H1 (cell line): ENCODE data around the gene UMODL1. TPM values are rescaled to one million over a fixed set of nuclear protein-coding genes. Genes with fewer than 3 reads are reported as not detected.

Experiments used
- CTCF ChIA-PET: fragments of 300-600 bp; sonication (Branson Sonifier 250); formaldehyde crosslinking; loops from one replicate; lab custom pipeline; 2021; ENCODE audit not compliant: partially characterized antibody; lab: Charles Lee
- POLR2A ChIA-PET: fragments of 300-600 bp; sonication (Branson Sonifier 250); formaldehyde crosslinking; loops from one replicate; lab custom pipeline; 2021; ENCODE audit warnings: inconsistent platforms; ENCODE audit not compliant: partially characterized antibody; lab: Charles Lee
- DNase-seq, 2 experiments: peaks; one replicate each; pipeline versions ENCODE4 v3.0.0 to v3.0.0-alpha.2; 2010 to 2022; ENCODE audit warnings: low spot score in 2 of 2, low read depth in 1 of 2, mixed read lengths in 1 of 2
- FAIRE-seq: peaks from 2 replicates; lab custom pipeline; 2011; peaks lifted over from hg19 to GRCh38; lab: Jason Lieb, UNC
- H2AFZ ChIP-seq: 2 replicates; pipeline ENCODE4 v1.8.1; 2012; ENCODE audit warnings: low read length, inconsistent platforms
- H2AK5ac ChIP-seq: 2 replicates; pipeline ENCODE4 v1.6.1; 2013; ENCODE audit warnings: low read depth, low read length
- H2BK120ac ChIP-seq: replicated peaks from 2 replicates; pipeline ENCODE3; 2013; ENCODE audit warnings: low read depth, low read length, inconsistent platforms
- H2BK12ac ChIP-seq: 2 replicates; pipeline ENCODE4 v1.6.1; 2013; ENCODE audit warnings: low read depth, low read length
- H2BK15ac ChIP-seq: 2 replicates; pipeline ENCODE4 v1.6.1; 2013; ENCODE audit warnings: low read length
- H2BK20ac ChIP-seq: 2 replicates; pipeline ENCODE4 v1.6.1; 2013; ENCODE audit warnings: low read length
- H2BK5ac ChIP-seq: 2 replicates; pipeline ENCODE4 v1.6.1; 2013; ENCODE audit warnings: low read depth, low read length
- H3K14ac ChIP-seq: 2 replicates; pipeline ENCODE4 v1.6.1; 2013; ENCODE audit warnings: inconsistent platforms; ENCODE audit not compliant: insufficient read length
- H3K18ac ChIP-seq: 2 replicates; pipeline ENCODE4 v1.6.1; 2013; ENCODE audit warnings: low read length; ENCODE audit errors: extremely low read depth
- H3K23ac ChIP-seq: 2 replicates; pipeline ENCODE4 v1.6.1; 2013; ENCODE audit warnings: inconsistent platforms; ENCODE audit not compliant: insufficient read length
- H3K23me2 ChIP-seq: 2 replicates; pipeline ENCODE4 v1.6.1; 2013; ENCODE audit warnings: low read depth, low read length
- H3K27ac ChIP-seq: 2 replicates; pipeline ENCODE4 v1.6.1; 2011; ENCODE audit warnings: low read depth, low read length, inconsistent platforms
- H3K27me3 ChIP-seq, 4 experiments: replicated peaks in 1 of 4; 1 replicate in 1 of 4; 2 replicates in 3 of 4; pipeline versions ENCODE4 v1.6.1 to v1.8.1; 2011 to 2013; ENCODE audit warnings: low read length in 3 of 4, mild to moderate bottlenecking in 3 of 4, inconsistent platforms in 2 of 4, mixed read lengths in 2 of 4, moderate library complexity in 1 of 4; ENCODE audit not compliant: control insufficient read depth in 3 of 4, insufficient read depth in 3 of 4; ENCODE audit errors: extremely low read depth in 1 of 4
- H3K36me3 ChIP-seq, 4 experiments: 2 replicates each; pipeline versions ENCODE4 v1.6.1 to v1.8.1; 2011 to 2013; ENCODE audit warnings: mild to moderate bottlenecking in 4 of 4, low read length in 3 of 4, moderate library complexity in 2 of 4, control low read depth in 1 of 4, inconsistent platforms in 1 of 4; ENCODE audit not compliant: insufficient read depth in 4 of 4, control insufficient read depth in 2 of 4
- H3K4ac ChIP-seq: replicated peaks from 2 replicates; pipeline ENCODE3; 2013; ENCODE audit warnings: low read length, low read depth, mixed read lengths, inconsistent platforms; ENCODE audit not compliant: insufficient read length
- H3K4me1 ChIP-seq, 4 experiments: replicated peaks in 1 of 4; 1 replicate in 1 of 4; 2 replicates in 3 of 4; pipeline versions ENCODE4 v1.6.1 to v1.8.1; 2011 to 2013; ENCODE audit warnings: low read length in 3 of 4, inconsistent platforms in 2 of 4, mixed read lengths in 1 of 4; ENCODE audit not compliant: insufficient read depth in 4 of 4, control insufficient read depth in 3 of 4
- H3K4me2 ChIP-seq, 2 experiments: 2 replicates each; pipeline versions ENCODE4 v1.6.1 to v1.8.1; 2011 to 2013; ENCODE audit warnings: low read depth in 2 of 2, low read length in 2 of 2, control low read depth in 1 of 2, inconsistent platforms in 1 of 2, mild to moderate bottlenecking in 1 of 2; ENCODE audit not compliant: insufficient read depth in 1 of 2
- H3K4me3 ChIP-seq, 4 experiments: fragments of 200-600, 300-600 bp in 1 of 4; sonication (generic), shearing (Covaris generic), sonication (Bioruptor Twin) in 1 of 4; 2 replicates each; pipeline versions ENCODE4 v1.5.1 to v1.8.1; 2011 to 2016; ENCODE audit warnings: low read length in 4 of 4, low read depth in 3 of 4, control low read depth in 2 of 4, inconsistent platforms in 2 of 4, mild to moderate bottlenecking in 2 of 4, mixed read lengths in 1 of 4, moderate library complexity in 1 of 4; ENCODE audit not compliant: insufficient read depth in 2 of 4; ENCODE audit errors: extremely low read depth in 1 of 4
- H3K56ac ChIP-seq: replicated peaks from 2 replicates; pipeline ENCODE3; 2013; ENCODE audit warnings: low read depth, mild to moderate bottlenecking, mixed read lengths, low read length, inconsistent platforms; ENCODE audit not compliant: insufficient read length
- H3K79me1 ChIP-seq: 2 replicates; pipeline ENCODE4 v1.6.1; 2013; ENCODE audit warnings: low read depth, low read length, control low read depth
- H3K79me2 ChIP-seq, 2 experiments: 2 replicates each; pipeline versions ENCODE4 v1.6.1 to v1.8.1; 2012 to 2013; ENCODE audit warnings: low read length in 2 of 2, mild to moderate bottlenecking in 2 of 2, inconsistent platforms in 1 of 2; ENCODE audit not compliant: insufficient read depth in 2 of 2, control insufficient read depth in 1 of 2
- H3K9ac ChIP-seq, 4 experiments: replicated peaks in 1 of 4; 1 replicate in 1 of 4; 2 replicates in 3 of 4; pipeline versions ENCODE4 v1.6.1 to v1.8.1; 2011 to 2013; ENCODE audit warnings: low read depth in 3 of 4, low read length in 3 of 4, control low read depth in 2 of 4, mild to moderate bottlenecking in 2 of 4, moderate library complexity in 2 of 4, inconsistent platforms in 1 of 4; ENCODE audit errors: extremely low read depth in 1 of 4
- H3K9me3 ChIP-seq, 2 experiments: 2 replicates each; pipeline versions ENCODE4 v1.6.1 to v1.8.1; 2012 to 2013; ENCODE audit warnings: mild to moderate bottlenecking in 2 of 2, moderate library complexity in 2 of 2, control low read depth in 1 of 2, inconsistent platforms in 1 of 2, low read depth in 1 of 2, low read length in 1 of 2, mixed read lengths in 1 of 2; ENCODE audit not compliant: insufficient read depth in 2 of 2
- H4K20me1 ChIP-seq, 2 experiments: replicated peaks in 1 of 2; 2 replicates each; pipeline versions ENCODE3 to v1.8.1; 2011 to 2013; ENCODE audit warnings: inconsistent platforms in 2 of 2, low read length in 2 of 2, mild to moderate bottlenecking in 1 of 2; ENCODE audit not compliant: insufficient read depth in 2 of 2, control insufficient read depth in 1 of 2
- H4K5ac ChIP-seq: 2 replicates; pipeline ENCODE4 v1.6.1; 2013; ENCODE audit warnings: low read length, low read depth, mixed read lengths, inconsistent platforms; ENCODE audit not compliant: insufficient read length
- H4K8ac ChIP-seq: 2 replicates; pipeline ENCODE4 v1.8.0; 2013; ENCODE audit warnings: mild to moderate bottlenecking, moderate library complexity, low read length, inconsistent platforms; ENCODE audit not compliant: insufficient read depth; ENCODE audit errors: extremely low read depth
- H4K91ac ChIP-seq: replicated peaks from 2 replicates; pipeline ENCODE3; 2013; ENCODE audit warnings: low read length, mixed read lengths, inconsistent platforms; ENCODE audit not compliant: insufficient read length
- BACH1 ChIP-seq: IDR thresholded peaks from 2 replicates; pipeline ENCODE4 v1.6.1; 2012; ENCODE audit warnings: low read length, improper control_type of control experiment
- CHD2 ChIP-seq: IDR thresholded peaks from 2 replicates; pipeline ENCODE4 v1.6.1; 2012; ENCODE audit warnings: low read length, improper control_type of control experiment
- CREB1 ChIP-seq: IDR thresholded peaks from 2 replicates; pipeline ENCODE4 v1.6.1; 2012; ENCODE audit warnings: inconsistent platforms
- HDAC2 ChIP-seq, 2 experiments: fragments of 300-600 bp in 1 of 2; sonication (generic) in 1 of 2; IDR thresholded peaks; 2 replicates each; pipeline ENCODE4 v1.6.1; 2011 to 2012; ENCODE audit warnings: low read depth in 2 of 2, low read length in 2 of 2, mild to moderate bottlenecking in 2 of 2, moderate library complexity in 2 of 2, borderline replicate concordance in 1 of 2, inconsistent platforms in 1 of 2
- MAFK ChIP-seq: IDR thresholded peaks from 2 replicates; pipeline ENCODE4 v1.6.1; 2012; ENCODE audit warnings: low read depth, mild to moderate bottlenecking, improper control_type of control experiment, low read length
- MAX ChIP-seq: IDR thresholded peaks from 2 replicates; pipeline ENCODE4 v1.6.1; 2012; ENCODE audit warnings: inconsistent platforms
- POU5F1 ChIP-seq: IDR thresholded peaks from 2 replicates; pipeline ENCODE4 v1.6.1; 2011; ENCODE audit warnings: low read depth, mild to moderate bottlenecking, low read length, moderate library complexity
- SAP30 ChIP-seq: fragments of 300-600 bp; sonication (generic); IDR thresholded peaks from 2 replicates; pipeline ENCODE4 v1.7.1; 2012; ENCODE audit warnings: low read length, moderate library complexity, mild to moderate bottlenecking, inconsistent platforms; ENCODE audit not compliant: insufficient read depth, insufficient replicate concordance
- SIX5 ChIP-seq: IDR thresholded peaks from 2 replicates; pipeline ENCODE4 v1.6.1; 2011; ENCODE audit warnings: mild to moderate bottlenecking, low read depth, low read length
- SUZ12 ChIP-seq: fragments of 200-600 bp; sonication (generic); IDR thresholded peaks from 2 replicates; pipeline ENCODE4 v1.6.1; 2012; ENCODE audit warnings: mild to moderate bottlenecking, inconsistent platforms, low read length, moderate library complexity, mixed read lengths
- TBP ChIP-seq: IDR thresholded peaks from 2 replicates; pipeline ENCODE4 v1.6.1; 2011; ENCODE audit warnings: low read depth, low read length, improper control_type of control experiment
- TCF12 ChIP-seq: IDR thresholded peaks from 2 replicates; pipeline ENCODE4 v1.6.1; 2011; ENCODE audit warnings: low read depth, mild to moderate bottlenecking, low read length
- USF2 ChIP-seq: IDR thresholded peaks from 2 replicates; pipeline ENCODE4 v1.6.1; 2011; ENCODE audit warnings: low read length, improper control_type of control experiment
- ZNF274 ChIP-seq: IDR thresholded peaks from 2 replicates; pipeline ENCODE4 v1.7.0; 2012; ENCODE audit warnings: low read length, borderline replicate concordance; ENCODE audit errors: extremely low read depth
- WGBS, 2 experiments: shearing (Covaris generic) in 1 of 2; methylation state at CpG; one replicate each; pipeline versions ENCODE4 v1.1.6 to v1.1.7; 2013 to 2015; ENCODE audit warnings: low lambda C conversion rate in 2 of 2, mixed read lengths in 2 of 2, inconsistent platforms in 1 of 2, low coverage in 1 of 2, missing lambda C conversion rate in 1 of 2; ENCODE audit not compliant: insufficient replicate concordance in 2 of 2, insufficient coverage in 1 of 2, insufficient read length in 1 of 2; ENCODE audit errors: extremely low coverage in 1 of 2, missing lambda C conversion rate in 1 of 2; 5-methylcytosine and 5-hydroxymethylcytosine counted together
- polyA plus RNA-seq, 7 experiments: library from polyadenylated mRNA; depleted of rRNA in 3 of 7; stranded (reverse) in 5 of 7; unstranded in 2 of 7; fragments of >200 nt in 5 of 7; fragments of 200-250 nt in 2 of 7; gene quantifications; 1 replicate in 5 of 7; 2 replicates in 1 of 7; 4 replicates in 1 of 7; pipeline versions ENCODE4 v1.2.1 to v1.2.3, GENCODE V29; 2011 to 2013; ENCODE audit warnings: missing spikeins in 2 of 7, mixed read lengths in 2 of 7
- total RNA-seq: library from RNA; stranded (reverse); fragmentation: NEBNext Ultra II Directional; extraction: Animal tissue kit (Norgen Biotek cat#: 25700); gene quantifications from 2 replicates; pipeline ENCODE4 v1.2.1, GENCODE V29; 2021

UMODL1 gene
- total and polyA plus RNA-seq, 2 of the 8 experiments (the other 6 are each of a cell fraction or from before 2014, with no cell fraction given): not detected

- H2AK5ac ChIP-seq: no peak overlapping the region
- H2BK20ac ChIP-seq: no peak overlapping the region
- DNase-seq (no peak), FAIRE-seq (no peak)
- no peak overlapping the region for H4K8ac ChIP-seq
- no peak overlapping the region for H2BK12ac ChIP-seq
- no peaks in the 10 kb centered on the region for H4K20me1 ChIP-seq
- no peak overlapping the region for H2BK15ac ChIP-seq
- no peak overlapping the region for H3K18ac ChIP-seq
- H3K4me3 ChIP-seq: no peak overlapping the region
- no peak overlapping the region for H3K9ac ChIP-seq
- no peak overlapping the region for H3K4me2 ChIP-seq
- H3K27ac ChIP-seq: no peak overlapping the region
- no peak overlapping the region for H4K91ac ChIP-seq
- WGBS, 2 experiments: 88% methylated on average over 8 of the region's 8 CpGs; no CpG with 5 or more reads in 1 of the 2 experiments
- ChIA-PET POLR2A (interaction anchor here (1.9 kb wide), 1 partner anchor 13 kb away, joined by 4 read pairs; no protein-coding TSS in a partner anchor), CTCF (interaction anchor here (0.7 to 5.6 kb wide), 7 partner anchors 13 to 292 kb away, joined by 3 to 31 read pairs (median 5); no protein-coding TSS in a partner anchor)
- no peak overlapping the region for H2BK120ac ChIP-seq
- peaks cover 4% of the 10 kb centered on the region; the same call in 1 of the 2 replicates for H3K23me2 ChIP-seq
- no peak overlapping the region for H3K4ac ChIP-seq
- no peaks in the 10 kb centered on the region for H3K27me3 ChIP-seq
- no peak overlapping the region for H3K23ac ChIP-seq
- no peak overlapping the region for H4K5ac ChIP-seq
- H3K36me3 ChIP-seq: no peaks in the 10 kb centered on the region
- H3K79me1 ChIP-seq: no peaks in the 10 kb centered on the region
- H3K9me3 ChIP-seq: no peaks in the 10 kb centered on the region
- H3K56ac ChIP-seq: no peak overlapping the region
- H3K14ac ChIP-seq: no peak overlapping the region
- peaks cover 0 to 5% (median 2%) of the 10 kb centered on the region in 4 experiments; a peak in 5 of 7 replicates for H3K4me1 ChIP-seq
- no peak overlapping the region for H2AFZ ChIP-seq
- H3K79me2 ChIP-seq: no peaks in the 10 kb centered on the region
- no peak overlapping the region for H2BK5ac ChIP-seq
- TF ChIP-seq BACH1 (no peak), MAFK (no peak), ZNF274 (no peak), SIX5 (no peak), SUZ12 (no peak), CREB1 (no peak), USF2 (no peak), HDAC2 (IDR thresholded peaks at IDR 0.05; ENCODE audit: borderline replicate concordance in 1 of 2, low read depth in 2 of 2, low read length in 2 of 2) (no peak), MAX (no peak), POU5F1 (no peak), TCF12 (no peak), TBP (no peak), SAP30 (no peak), CHD2 (no peak)
Measured at GRCh38 chr21:42158846-42159245, 87.7 kb downstream of the UMODL1 start.
